HG02588 (cell line): ENCODE results near the gene AGO3.
"Not testable (repeated sequence)": the region's sequence is repeated elsewhere in the genome, so short reads cannot be mapped to it uniquely, and the experiment has no call there.

Experiments used
- ATAC-seq: cut with Tn5 transposase; IDR thresholded peaks from one replicate; pipeline ENCODE4 v1.9.1; 2021; ENCODE audit warnings: mild to moderate bottlenecking, moderate library complexity; ENCODE audit not compliant: unreplicated experiment

The AGO3 gene

DNA sequence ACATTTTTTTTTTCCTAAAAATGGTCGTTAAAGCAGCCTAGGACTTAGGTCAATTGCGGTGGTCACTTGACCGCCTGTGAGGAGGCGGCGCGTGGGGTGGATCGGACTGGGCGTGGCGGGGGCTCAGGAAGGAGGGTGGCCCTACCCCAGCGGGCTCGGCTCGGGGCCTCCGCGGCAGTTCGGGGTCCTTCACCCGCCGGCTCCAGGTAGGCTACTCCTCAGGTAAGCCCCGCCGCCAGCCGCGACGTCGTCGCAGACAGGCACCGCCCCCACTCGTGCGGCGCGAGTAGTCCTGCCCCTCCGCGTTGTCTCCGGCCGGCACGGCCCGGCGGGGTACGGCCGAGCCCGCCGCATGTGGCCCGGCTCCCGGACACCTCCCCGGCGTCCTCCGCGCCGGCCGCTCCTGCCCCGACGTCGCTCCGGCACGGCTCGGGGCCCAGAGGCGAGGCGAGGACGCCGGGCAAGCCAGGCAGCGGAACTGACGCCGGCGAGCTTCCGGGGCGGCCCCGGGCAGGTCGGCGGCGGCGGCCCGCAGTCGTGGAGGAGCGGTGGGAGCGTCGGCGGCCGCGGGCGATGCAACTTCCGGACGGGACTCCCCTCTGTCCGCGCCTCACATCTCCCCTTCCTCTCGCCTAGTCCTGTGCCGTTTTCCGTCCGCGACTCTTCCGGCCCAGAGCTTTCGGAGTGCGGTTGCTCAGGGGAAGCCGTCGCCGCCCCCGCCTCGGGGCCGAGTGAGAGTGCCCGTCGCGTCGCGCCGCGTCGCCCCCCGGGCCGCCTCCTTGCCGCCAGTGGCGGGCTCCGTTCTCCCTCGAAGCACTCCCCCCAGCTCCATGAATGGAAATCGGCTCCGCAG, at the start of gene AGO3:
TSS of gene AGO3 (plus strand) at position 513 of the 853 bp plus-strand sequence. CDS start at position 835, 322 bp downstream.
- ATAC-seq = peak; percentile 85

GRCh38 chr1:35881850-35882273, 49.0 kb upstream of the AGO3 start:
- ATAC-seq = no peak

DNA sequence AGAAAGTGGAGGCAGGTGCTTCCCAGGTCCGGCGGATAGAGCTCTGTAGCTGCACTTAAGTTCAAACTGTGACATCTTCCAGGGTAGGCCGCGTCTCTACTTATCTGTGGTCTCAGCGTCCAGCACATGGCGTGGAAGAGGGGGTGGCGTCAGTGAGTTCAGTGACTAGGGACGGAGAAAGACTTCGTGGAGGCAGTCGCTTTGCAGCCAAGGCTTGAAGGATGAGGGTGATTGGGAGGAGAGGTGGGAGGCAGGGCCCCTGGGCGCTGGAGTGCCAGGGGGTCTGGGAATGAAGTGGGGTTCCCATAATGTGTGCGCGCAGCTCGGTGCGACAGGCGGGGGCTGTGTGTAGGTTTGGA, 48.3 kb upstream of the AGO3 start:
- no peak for ATAC-seq

GRCh38 chr1:35882945-35883634, 47.8 kb upstream of the AGO3 start, which contains the start of gene AGO1:
Gene AGO1, plus strand, starts transcription at chr1:35883209. Its CDS starts 213 bp downstream, at chr1:35883422.
- peak; percentile 87 for ATAC-seq

DNA sequence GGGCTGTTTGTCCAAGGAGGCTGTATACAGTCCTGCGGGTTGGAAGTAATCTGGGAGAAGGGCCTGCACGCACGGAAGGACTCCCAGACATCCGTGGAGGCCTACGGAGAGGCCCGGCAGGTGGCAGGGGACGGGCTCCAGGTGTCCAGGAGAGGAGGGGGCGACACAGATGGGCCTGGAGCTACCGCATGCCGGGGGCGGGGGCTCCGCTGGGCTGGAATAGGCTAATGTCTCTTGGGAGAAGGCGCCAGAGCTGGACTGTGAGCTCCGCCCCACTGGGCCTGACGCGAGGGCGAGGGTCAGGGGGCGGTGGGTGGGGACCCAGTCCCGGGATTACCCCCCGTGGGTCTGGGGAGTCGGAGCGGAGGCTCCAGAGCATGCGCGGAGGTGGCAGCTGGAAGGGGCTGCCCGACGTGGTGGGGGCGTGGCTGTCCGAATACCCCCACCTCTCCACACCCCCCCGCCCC, 47.2 kb upstream of the AGO3 start:
- ATAC-seq = peak; percentile 22

- ATAC-seq = no peak
Observed at GRCh38 chr1:35884934-35885333, 46.0 kb upstream of the AGO3 start.

GRCh38 chr1:35885961-35886558, 44.8 kb upstream of the AGO3 start:
- no peak for ATAC-seq

- no peak for ATAC-seq
Observed at GRCh38 chr1:35886577-35887431, 44.1 kb upstream of the AGO3 start.

GRCh38 chr1:35887508-35887907, 43.4 kb upstream of the AGO3 start:
- no peak for ATAC-seq

DNA sequence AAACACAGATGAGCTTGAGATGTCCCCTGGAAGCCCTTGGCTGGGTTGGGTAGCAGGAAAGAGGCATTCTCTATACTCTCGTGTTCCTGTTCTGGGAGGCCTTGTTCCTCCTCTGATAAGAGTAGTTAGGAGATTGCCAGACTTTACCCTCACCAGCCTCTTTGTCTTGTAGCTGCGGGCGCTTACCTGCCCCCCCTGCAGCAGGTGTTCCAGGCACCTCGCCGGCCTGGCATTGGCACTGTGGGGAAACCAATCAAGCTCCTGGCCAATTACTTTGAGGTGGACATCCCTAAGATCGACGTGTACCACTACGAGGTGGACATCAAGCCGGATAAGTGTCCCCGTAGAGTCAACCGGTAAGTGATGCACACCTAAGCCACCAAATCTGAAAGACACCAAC, 42.6 kb upstream of the AGO3 start:
- no peak for ATAC-seq

- ATAC-seq = not testable (repeated sequence)
Observed at GRCh38 chr1:35888981-35889380, 41.9 kb upstream of the AGO3 start.

DNA sequence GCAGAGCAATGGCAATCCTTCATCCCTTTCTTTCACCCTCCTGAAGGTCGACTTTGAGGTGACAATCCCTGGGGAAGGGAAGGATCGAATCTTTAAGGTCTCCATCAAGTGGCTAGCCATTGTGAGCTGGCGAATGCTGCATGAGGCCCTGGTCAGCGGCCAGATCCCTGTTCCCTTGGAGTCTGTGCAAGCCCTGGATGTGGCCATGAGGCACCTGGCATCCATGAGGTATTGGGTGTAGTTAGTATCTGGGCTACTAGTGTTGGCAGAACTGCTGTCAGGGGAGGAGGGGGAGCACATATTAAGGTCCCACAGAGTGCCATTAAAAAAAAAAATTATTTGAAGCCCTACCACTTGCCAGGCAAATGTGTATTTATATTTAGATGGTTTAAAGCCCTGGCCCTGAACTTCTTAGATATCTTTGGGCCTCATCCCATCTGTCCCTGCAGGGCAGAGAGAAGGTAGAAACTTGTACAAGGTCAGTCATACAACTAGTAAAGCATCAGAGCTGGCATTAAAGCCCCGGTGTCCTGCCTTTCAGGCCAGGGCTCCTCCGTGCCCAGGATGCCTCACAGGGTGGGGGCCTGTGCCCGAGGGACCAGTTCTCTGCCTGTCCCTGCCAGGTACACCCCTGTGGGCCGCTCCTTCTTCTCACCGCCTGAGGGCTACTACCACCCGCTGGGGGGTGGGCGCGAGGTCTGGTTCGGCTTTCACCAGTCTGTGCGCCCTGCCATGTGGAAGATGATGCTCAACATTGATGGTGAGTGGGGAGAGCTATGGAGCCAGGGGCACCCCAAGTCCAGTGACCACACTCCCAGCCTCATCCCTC, 37.6 kb upstream of the AGO3 start:
- no peak for ATAC-seq

DNA sequence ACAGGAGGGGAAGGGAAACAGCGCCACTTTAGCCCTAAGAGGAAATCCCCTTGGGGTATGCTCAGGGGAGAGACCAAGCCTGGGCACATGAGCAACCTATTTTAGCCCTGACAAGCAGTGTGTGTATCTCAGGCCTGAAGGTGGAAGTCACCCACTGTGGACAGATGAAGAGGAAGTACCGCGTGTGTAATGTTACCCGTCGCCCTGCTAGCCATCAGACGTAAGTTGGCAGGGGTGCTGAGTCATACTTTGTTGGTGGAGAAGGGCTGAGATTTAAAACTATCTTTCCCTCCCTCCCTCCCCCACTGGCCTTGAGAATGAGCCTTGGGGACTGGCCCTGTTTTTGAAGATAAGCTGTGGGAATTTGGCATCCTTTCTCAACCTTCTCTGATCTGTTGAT, 36.7 kb upstream of the AGO3 start:
- ATAC-seq = no peak

- no peak for ATAC-seq
Observed at GRCh38 chr1:35894656-35895055, 36.2 kb upstream of the AGO3 start.

DNA sequence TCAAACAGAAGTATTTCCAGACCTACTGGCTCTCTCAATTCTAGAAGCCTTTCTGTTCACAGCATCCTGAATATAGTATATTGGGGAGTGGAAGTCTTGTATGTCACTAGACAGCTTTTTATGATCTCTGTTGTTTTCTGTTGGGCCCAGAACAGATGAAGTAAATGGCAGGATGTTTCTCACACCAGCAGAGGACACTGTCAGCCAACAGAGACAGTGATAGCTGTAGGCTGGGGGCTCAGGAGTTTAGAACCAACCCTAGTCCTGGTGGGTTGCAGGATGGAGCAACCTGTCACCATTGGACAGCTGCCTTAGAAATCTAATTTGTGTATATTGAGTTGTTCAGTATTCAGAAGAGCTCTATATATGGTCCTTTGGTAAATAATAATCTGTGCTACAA, 31.0 kb upstream of the AGO3 start:
- no peak for ATAC-seq

DNA sequence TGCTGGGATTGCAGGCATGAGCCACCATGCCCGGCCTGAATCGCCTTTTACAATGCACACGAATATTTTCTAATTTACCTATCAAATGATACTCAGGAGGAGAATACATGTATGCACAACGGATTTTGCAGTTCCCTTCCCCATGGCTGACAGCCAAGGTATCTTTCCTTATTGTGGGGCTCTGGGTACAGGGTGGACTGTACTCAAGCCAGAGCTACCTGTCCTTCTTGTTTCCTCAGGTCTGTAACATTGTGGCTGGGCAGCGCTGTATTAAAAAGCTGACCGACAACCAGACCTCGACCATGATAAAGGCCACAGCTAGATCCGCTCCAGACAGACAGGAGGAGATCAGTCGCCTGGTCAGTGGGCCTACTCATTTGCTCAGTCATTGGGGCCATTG, 29.7 kb upstream of the AGO3 start:
- ATAC-seq = no peak

GRCh38 chr1:35902671-35903070, 28.2 kb upstream of the AGO3 start:
- no peak for ATAC-seq

DNA sequence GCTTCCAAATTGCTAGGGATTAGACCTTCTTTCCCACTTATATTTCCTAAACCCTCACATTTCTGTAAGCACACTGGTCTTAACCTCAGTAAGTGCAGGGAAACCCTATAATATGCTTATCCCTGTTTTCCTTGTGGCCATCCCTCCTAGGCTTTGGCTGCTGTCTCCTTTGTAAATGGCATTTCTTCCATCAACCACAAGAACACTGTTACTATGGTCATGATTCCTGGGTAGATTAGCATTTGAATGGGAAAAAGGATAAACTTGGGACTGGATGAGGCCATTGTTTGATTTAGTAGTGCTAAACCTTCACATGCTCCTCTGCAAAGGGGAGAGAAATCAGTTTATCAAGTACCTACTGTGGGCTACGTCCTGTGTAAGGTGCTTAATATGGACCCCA, 16.2 kb upstream of the AGO3 start:
- no peak for ATAC-seq

GRCh38 chr1:35915693-35916092, 15.2 kb upstream of the AGO3 start:
- ATAC-seq = no peak

DNA sequence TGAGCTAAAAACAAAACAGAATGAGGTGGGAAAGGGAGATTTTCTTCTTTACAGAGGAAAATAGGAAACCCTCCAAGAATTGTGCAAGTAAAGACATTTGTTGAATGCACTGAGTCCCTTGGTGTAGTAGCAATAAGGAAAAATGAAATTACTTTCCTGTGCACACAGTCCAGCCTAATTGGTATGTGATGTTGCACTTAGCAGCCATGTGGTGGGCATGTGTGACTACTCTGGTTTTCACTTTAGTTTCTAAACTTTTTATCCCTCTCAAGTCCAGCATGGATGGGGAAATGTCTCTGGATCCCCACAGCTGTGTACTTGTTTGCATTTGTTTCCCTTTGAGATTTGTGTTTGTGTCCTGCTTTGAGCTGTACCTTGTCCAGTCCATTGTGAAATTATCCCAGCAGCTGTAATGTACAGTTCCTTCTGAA, 7.1 kb upstream of the AGO3 start:
- no peak for ATAC-seq
